GM12892 (cell line): Measurements from ENCODE around the gene DAB2IP.

Source experiments
- POLR2A ChIP-seq: IDR thresholded peaks from 2 replicates; pipeline ENCODE4 v1.6.1; 2011; ENCODE audit warnings: low read depth, low read length, control low read depth
- POLR2AphosphoS5 ChIP-seq: IDR thresholded peaks from 2 replicates; pipeline ENCODE4 v1.6.1; 2011; ENCODE audit warnings: low read depth, low read length, control low read depth
- TAF1 ChIP-seq: IDR thresholded peaks from 2 replicates; pipeline ENCODE4 v1.6.1; 2011; ENCODE audit warnings: low read depth, mild to moderate bottlenecking, control low read depth, low read length, borderline replicate concordance

DNA sequence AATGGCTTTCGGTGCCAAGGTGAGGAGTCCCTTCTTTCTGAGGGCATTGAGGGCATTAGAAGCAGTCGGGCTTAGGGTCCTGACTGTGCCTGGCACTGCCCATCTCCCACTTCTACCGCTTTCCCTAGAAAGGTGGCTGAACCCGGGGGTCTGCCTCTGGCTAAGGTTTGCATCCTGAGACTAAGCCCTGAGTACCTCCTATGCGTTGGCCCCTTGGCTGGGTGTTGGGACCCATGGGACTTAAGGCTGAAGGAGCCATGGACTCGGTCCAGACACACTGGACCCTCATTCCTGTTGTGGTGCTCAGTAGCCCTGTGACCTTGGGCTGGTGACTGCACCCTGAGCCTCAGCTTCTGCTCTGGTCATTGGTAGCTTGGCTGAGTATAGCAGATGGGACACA is 23.9 kb downstream of the DAB2IP start:
- TF ChIP-seq POLR2A (no peak), POLR2AphosphoS5 (no peak), TAF1 (no peak)
